ENCODE data around the gene FAM107A.

The FAM107A gene

DNA sequence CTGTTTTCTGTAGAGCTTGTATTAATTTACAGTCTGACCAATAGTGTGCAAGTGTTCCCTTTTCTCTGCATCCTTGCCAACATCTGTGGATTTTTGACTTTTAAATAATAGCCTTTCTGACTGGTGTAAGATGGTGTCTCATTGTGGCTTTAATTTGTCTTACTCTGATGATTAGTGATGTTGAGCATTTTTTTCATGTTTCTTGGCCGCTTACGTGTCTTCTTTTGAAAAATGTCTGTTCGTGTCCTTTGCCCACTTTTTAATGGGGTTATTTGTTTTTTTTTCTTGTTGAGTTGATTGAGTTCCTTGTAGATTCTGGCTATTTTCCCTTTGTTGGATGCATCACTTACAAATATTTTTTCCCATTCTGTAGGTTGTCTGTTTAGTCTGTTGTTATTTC lies 32.6 kb downstream of the FAM107A start:
- no peak for TF ChIP-seq EZH2 (IDR thresholded peaks at IDR 0.05; ENCODE audit: borderline replicate concordance, low read length)
- TF ChIP-seq, protein P1, sequence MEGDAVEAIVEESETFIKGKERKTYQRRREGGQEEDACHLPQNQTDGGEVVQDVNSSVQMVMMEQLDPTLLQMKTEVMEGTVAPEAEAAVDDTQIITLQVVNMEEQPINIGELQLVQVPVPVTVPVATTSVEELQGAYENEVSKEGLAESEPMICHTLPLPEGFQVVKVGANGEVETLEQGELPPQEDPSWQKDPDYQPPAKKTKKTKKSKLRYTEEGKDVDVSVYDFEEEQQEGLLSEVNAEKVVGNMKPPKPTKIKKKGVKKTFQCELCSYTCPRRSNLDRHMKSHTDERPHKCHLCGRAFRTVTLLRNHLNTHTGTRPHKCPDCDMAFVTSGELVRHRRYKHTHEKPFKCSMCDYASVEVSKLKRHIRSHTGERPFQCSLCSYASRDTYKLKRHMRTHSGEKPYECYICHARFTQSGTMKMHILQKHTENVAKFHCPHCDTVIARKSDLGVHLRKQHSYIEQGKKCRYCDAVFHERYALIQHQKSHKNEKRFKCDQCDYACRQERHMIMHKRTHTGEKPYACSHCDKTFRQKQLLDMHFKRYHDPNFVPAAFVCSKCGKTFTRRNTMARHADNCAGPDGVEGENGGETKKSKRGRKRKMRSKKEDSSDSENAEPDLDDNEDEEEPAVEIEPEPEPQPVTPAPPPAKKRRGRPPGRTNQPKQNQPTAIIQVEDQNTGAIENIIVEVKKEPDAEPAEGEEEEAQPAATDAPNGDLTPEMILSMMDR (IDR thresholded peaks at IDR 0.05; ENCODE audit: low read length), result no peak
- Histone ChIP-seq H3K9me3 (ENCODE audit: low read length) (peaks cover 2% of the 10 kb centered on the region; the same call in 1 of the 2 replicates), H3K4me3 (ENCODE audit: low read depth, low read length, poor library complexity, severe bottlenecking) (no peak overlapping the region)

GRCh38 chr3:58540176-58540858 lies 36.9 kb downstream of the FAM107A start:
- H3K9me2 ChIP-seq (ENCODE audit: low read depth, low read length), result no peaks in the 10 kb centered on the region
- no peaks in the 10 kb centered on the region for H4K20me1 ChIP-seq (ENCODE audit: insufficient read depth, low read length)
- H3K36me3 ChIP-seq (ENCODE audit: insufficient read depth, low read length), result no peaks in the 10 kb centered on the region
- H3K27me3 ChIP-seq (ENCODE audit: insufficient read depth, low read length), result no peaks in the 10 kb centered on the region
- no peaks in the 10 kb centered on the region for H3K4me1 ChIP-seq (ENCODE audit: insufficient read depth, low read length, severe bottlenecking)
- H3K4me2 ChIP-seq (ENCODE audit: low read length), result no peak overlapping the region
- H3F3A ChIP-seq (ENCODE audit: insufficient read depth, low read length), result no peaks in the 10 kb centered on the region
- H3K4me3 ChIP-seq (ENCODE audit: low read depth, low read length, poor library complexity, severe bottlenecking), result no peak overlapping the region
- no peak overlapping the region for H3K27ac ChIP-seq (ENCODE audit: low read depth, low read length, poor library complexity, severe bottlenecking)
- peaks cover 2% of the 10 kb centered on the region; the same call in 1 of the 2 replicates for H3K9me3 ChIP-seq (ENCODE audit: low read length)
- TF ChIP-seq, protein P1 (IDR thresholded peaks at IDR 0.05; ENCODE audit: low read length), result no peak
- no peak for TF ChIP-seq EZH2 (IDR thresholded peaks at IDR 0.05; ENCODE audit: borderline replicate concordance, low read length)
- H2AFZ ChIP-seq (ENCODE audit: low read length), result no peak overlapping the region
- no peaks in the 10 kb centered on the region for H3K79me2 ChIP-seq (ENCODE audit: insufficient read depth, low read length)
- no peak overlapping the region for H3K9ac ChIP-seq (ENCODE audit: low read length)

More for the DNA sequence above, 32.6 kb downstream of the FAM107A start:
- Histone ChIP-seq H3K4me1 (ENCODE audit: insufficient read depth, low read length, severe bottlenecking) (no peaks in the 10 kb centered on the region), H4K20me1 (ENCODE audit: insufficient read depth, low read length) (no peaks in the 10 kb centered on the region), H3K9me2 (ENCODE audit: low read depth, low read length) (no peaks in the 10 kb centered on the region), H3K27ac (ENCODE audit: low read depth, low read length, poor library complexity, severe bottlenecking) (no peak overlapping the region), H3K36me3 (ENCODE audit: insufficient read depth, low read length) (no peaks in the 10 kb centered on the region), H3F3A (ENCODE audit: insufficient read depth, low read length) (no peaks in the 10 kb centered on the region), H3K79me2 (ENCODE audit: insufficient read depth, low read length) (no peaks in the 10 kb centered on the region), H3K9ac (ENCODE audit: low read length) (no peak overlapping the region), H2AFZ (ENCODE audit: low read length) (no peak overlapping the region), H3K4me2 (ENCODE audit: low read length) (no peak overlapping the region), H3K27me3 (ENCODE audit: insufficient read depth, low read length) (no peaks in the 10 kb centered on the region)

DNA sequence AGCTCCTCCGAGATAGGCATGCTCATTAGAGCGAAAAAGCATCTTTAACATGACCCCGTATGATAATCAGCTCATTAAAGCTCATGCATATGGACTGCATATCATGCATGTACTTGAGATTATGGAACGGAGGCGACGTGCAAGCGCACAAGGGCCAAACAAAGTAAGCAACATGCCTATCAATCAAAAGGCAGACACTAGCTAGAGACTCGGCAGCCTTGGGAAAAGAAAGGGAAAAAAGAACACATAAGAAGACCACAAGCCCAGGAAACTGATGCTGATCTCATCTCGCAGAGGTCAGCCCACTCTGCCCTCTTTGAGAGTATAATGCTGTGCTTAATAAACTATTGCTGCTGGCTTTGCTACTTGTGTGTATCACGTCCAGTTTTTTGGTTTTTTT lies 37.6 kb downstream of the FAM107A start:
- no peaks in the 10 kb centered on the region for H3K4me1 ChIP-seq (ENCODE audit: insufficient read depth, low read length, severe bottlenecking)
- no peaks in the 10 kb centered on the region for H3K79me2 ChIP-seq (ENCODE audit: insufficient read depth, low read length)
- no peak overlapping the region for H2AFZ ChIP-seq (ENCODE audit: low read length)
- H3K9ac ChIP-seq (ENCODE audit: low read length), result no peak overlapping the region
- no peaks in the 10 kb centered on the region for H4K20me1 ChIP-seq (ENCODE audit: insufficient read depth, low read length)
- H3K4me3 ChIP-seq (ENCODE audit: low read depth, low read length, poor library complexity, severe bottlenecking), result no peak overlapping the region
- no peaks in the 10 kb centered on the region for H3K27me3 ChIP-seq (ENCODE audit: insufficient read depth, low read length)
- no peaks in the 10 kb centered on the region for H3K36me3 ChIP-seq (ENCODE audit: insufficient read depth, low read length)
- H3K4me2 ChIP-seq (ENCODE audit: low read length), result no peak overlapping the region
- no peaks in the 10 kb centered on the region for H3K9me2 ChIP-seq (ENCODE audit: low read depth, low read length)
- TF ChIP-seq, protein P1 (IDR thresholded peaks at IDR 0.05; ENCODE audit: low read length), result no peak
- no peak for TF ChIP-seq EZH2 (IDR thresholded peaks at IDR 0.05; ENCODE audit: borderline replicate concordance, low read length)
- no peaks in the 10 kb centered on the region for H3F3A ChIP-seq (ENCODE audit: insufficient read depth, low read length)
- H3K27ac ChIP-seq (ENCODE audit: low read depth, low read length, poor library complexity, severe bottlenecking), result no peak overlapping the region
- H3K9me3 ChIP-seq (ENCODE audit: low read length), result no peaks in the 10 kb centered on the region

Measured in OCI-LY1 (cell line).